Fibroblast of lung (primary cell): Measurements from ENCODE around the gene GABBR2. TPM values are rescaled to one million over a fixed set of nuclear protein-coding genes. Genes with fewer than 3 reads are reported as not detected.
"Not testable (repeated sequence)": the region's sequence is repeated elsewhere in the genome, so short reads cannot be mapped to it uniquely, and the experiment has no call there.

Experiments used
- DNase-seq, 2 donors: peaks; one replicate each; pipeline versions ENCODE4 v3.0.0 to v3.0.0-alpha.2; 2010; ENCODE audit warnings: low read depth in 2 of 2
- H2AFZ ChIP-seq: 2 replicates; pipeline ENCODE4 v1.5.1; 2012; ENCODE audit warnings: low read length, control low read depth, inconsistent platforms
- H3K27ac ChIP-seq: 2 replicates; pipeline ENCODE4 v1.5.1; 2011; ENCODE audit warnings: low read length, control low read depth; ENCODE audit not compliant: insufficient read depth
- H3K27me3 ChIP-seq: 2 replicates; pipeline ENCODE4 v1.5.1; 2011; ENCODE audit warnings: mild to moderate bottlenecking, low read length; ENCODE audit not compliant: control insufficient read depth, insufficient read depth
- H3K36me3 ChIP-seq: 2 replicates; pipeline ENCODE4 v1.5.1; 2011; ENCODE audit warnings: low read length; ENCODE audit not compliant: control insufficient read depth, insufficient read depth
- H3K4me1 ChIP-seq: 2 replicates; pipeline ENCODE4 v1.5.1; 2011; ENCODE audit warnings: low read length; ENCODE audit not compliant: control insufficient read depth, insufficient read depth; ENCODE audit errors: extremely low read depth
- H3K4me2 ChIP-seq: 2 replicates; pipeline ENCODE4 v1.5.1; 2011; ENCODE audit warnings: low read length, control low read depth; ENCODE audit not compliant: insufficient read depth; ENCODE audit errors: extremely low read depth
- H3K4me3 ChIP-seq, 4 experiments: fragments of 200-600 bp in 1 of 4; sonication (generic) in 1 of 4; replicated peaks in 1 of 4; 2 replicates each; pipeline ENCODE4 v1.5.1; 2011 to 2016; ENCODE audit warnings: low read length in 4 of 4, low read depth in 3 of 4, mild to moderate bottlenecking in 3 of 4, control low read depth in 2 of 4, inconsistent platforms in 1 of 4, mixed read lengths in 1 of 4; ENCODE audit not compliant: insufficient read depth in 1 of 4; ENCODE audit errors: control extremely low read depth in 1 of 4
- H3K79me2 ChIP-seq: 2 replicates; pipeline ENCODE4 v1.5.1; 2012; ENCODE audit warnings: mild to moderate bottlenecking, low read length, inconsistent platforms; ENCODE audit not compliant: control insufficient read depth, insufficient read depth
- H3K9ac ChIP-seq: 2 replicates; pipeline ENCODE4 v1.5.1; 2011; ENCODE audit warnings: mild to moderate bottlenecking, low read length, control low read depth; ENCODE audit not compliant: insufficient read depth
- H3K9me3 ChIP-seq: 2 replicates; pipeline ENCODE4 v1.5.1; 2012; ENCODE audit warnings: low read depth, low read length; ENCODE audit not compliant: control insufficient read depth, insufficient read depth
- H4K20me1 ChIP-seq: 2 replicates; pipeline ENCODE4 v1.5.1; 2011; ENCODE audit warnings: low read length; ENCODE audit not compliant: control insufficient read depth, insufficient read depth; ENCODE audit errors: extremely low read depth
- EZH2 ChIP-seq: IDR thresholded peaks from 2 replicates; pipeline ENCODE4 v1.5.1; 2012; ENCODE audit warnings: low read length, control low read depth, mild to moderate bottlenecking; ENCODE audit errors: missing control alignments
- polyA plus RNA-seq, 2 donors: library from polyadenylated mRNA; depleted of rRNA in 1 of 2; stranded (reverse) in 1 of 2; unstranded in 1 of 2; fragments of >200 nt; gene quantifications; 2 replicates each; pipeline ENCODE4 v1.2.1, GENCODE V29; 2011 to 2012; ENCODE audit warnings: missing spikeins in 1 of 2
- total RNA-seq: library from RNA; depleted of rRNA; stranded (reverse); fragments of >200 nt; gene quantifications from 2 replicates; pipeline ENCODE4 v1.2.1, GENCODE V29; 2014
- TF ChIP-seq, protein P1 (sequence below), 2 donors: IDR thresholded peaks in 1 of 2; conservative IDR thresholded peaks in 1 of 2; 1 replicate in 1 of 2; 2 replicates in 1 of 2; pipeline ENCODE4 v1.5.1; 2011 to 2012; ENCODE audit warnings: low read length in 2 of 2, control low read depth in 1 of 2, inconsistent platforms in 1 of 2, low read depth in 1 of 2, mild to moderate bottlenecking in 1 of 2

Gene GABBR2
- total and polyA plus RNA-seq, 2 donors (not counting 1 experiment from before 2014, with no cell fraction given), result 0.32 to 0.33 TPM

DNA sequence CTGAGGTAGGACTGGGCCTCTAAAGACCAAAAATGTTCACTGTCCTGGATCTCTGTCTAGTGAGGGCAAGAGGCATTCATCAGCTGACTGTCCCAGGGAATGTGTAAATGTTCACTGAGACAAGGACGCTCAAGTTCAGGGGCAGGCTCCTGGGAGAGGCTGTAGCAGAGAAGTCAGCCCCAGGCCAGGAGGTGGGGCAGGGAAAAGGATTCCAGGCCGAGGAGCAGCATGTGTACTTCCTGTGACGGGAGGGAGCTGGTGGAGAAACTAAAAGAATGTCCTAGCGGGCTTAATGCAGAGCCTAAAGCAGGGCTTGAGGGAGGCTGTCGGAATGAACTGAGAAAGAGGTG lies 205.8 kb downstream of the GABBR2 start:
- peaks cover 3% of the 10 kb centered on the region for H3K4me1 ChIP-seq
- peak; percentile 48 to 56 for DNase-seq
- no peaks in the 10 kb centered on the region for H3K27me3 ChIP-seq
- peak overlapping the region; percentile 53 for H3K27ac ChIP-seq
- H3K9ac ChIP-seq, result no peak overlapping the region
- no peaks in the 10 kb centered on the region for H3K79me2 ChIP-seq
- no peak overlapping the region for H3K4me3 ChIP-seq
- H3K4me2 ChIP-seq, result no peak overlapping the region
- H3K36me3 ChIP-seq, result no peaks in the 10 kb centered on the region
- no peak for TF ChIP-seq EZH2
- TF ChIP-seq, protein P1, sequence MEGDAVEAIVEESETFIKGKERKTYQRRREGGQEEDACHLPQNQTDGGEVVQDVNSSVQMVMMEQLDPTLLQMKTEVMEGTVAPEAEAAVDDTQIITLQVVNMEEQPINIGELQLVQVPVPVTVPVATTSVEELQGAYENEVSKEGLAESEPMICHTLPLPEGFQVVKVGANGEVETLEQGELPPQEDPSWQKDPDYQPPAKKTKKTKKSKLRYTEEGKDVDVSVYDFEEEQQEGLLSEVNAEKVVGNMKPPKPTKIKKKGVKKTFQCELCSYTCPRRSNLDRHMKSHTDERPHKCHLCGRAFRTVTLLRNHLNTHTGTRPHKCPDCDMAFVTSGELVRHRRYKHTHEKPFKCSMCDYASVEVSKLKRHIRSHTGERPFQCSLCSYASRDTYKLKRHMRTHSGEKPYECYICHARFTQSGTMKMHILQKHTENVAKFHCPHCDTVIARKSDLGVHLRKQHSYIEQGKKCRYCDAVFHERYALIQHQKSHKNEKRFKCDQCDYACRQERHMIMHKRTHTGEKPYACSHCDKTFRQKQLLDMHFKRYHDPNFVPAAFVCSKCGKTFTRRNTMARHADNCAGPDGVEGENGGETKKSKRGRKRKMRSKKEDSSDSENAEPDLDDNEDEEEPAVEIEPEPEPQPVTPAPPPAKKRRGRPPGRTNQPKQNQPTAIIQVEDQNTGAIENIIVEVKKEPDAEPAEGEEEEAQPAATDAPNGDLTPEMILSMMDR (conservative IDR thresholded peaks at IDR 0.05 in 1 of 2, IDR thresholded peaks at IDR 0.05 in 1 of 2; ENCODE audit: low read depth in 1 of 2, low read length in 2 of 2), result no peak
- no peaks in the 10 kb centered on the region for H4K20me1 ChIP-seq
- H2AFZ ChIP-seq, result peak overlapping the region; percentile 62
- H3K9me3 ChIP-seq, result no peaks in the 10 kb centered on the region

GRCh38 chr9:98502311-98502975 lies 206.3 kb downstream of the GABBR2 start:
- H3K27me3 ChIP-seq, result no peaks in the 10 kb centered on the region
- peak overlapping the region; percentile 62 for H2AFZ ChIP-seq
- no peak overlapping the region for H3K4me2 ChIP-seq
- H3K79me2 ChIP-seq, result no peaks in the 10 kb centered on the region
- H3K27ac ChIP-seq, result no peak overlapping the region
- H3K9ac ChIP-seq, result no peak overlapping the region
- H3K9me3 ChIP-seq, result no peaks in the 10 kb centered on the region
- peaks cover 3% of the 10 kb centered on the region for H3K4me1 ChIP-seq
- H4K20me1 ChIP-seq, result no peaks in the 10 kb centered on the region
- no peaks in the 10 kb centered on the region for H3K36me3 ChIP-seq
- TF ChIP-seq, protein P1 (conservative IDR thresholded peaks at IDR 0.05 in 1 of 2, IDR thresholded peaks at IDR 0.05 in 1 of 2; ENCODE audit: low read depth in 1 of 2, low read length in 2 of 2), result no peak
- no peak for TF ChIP-seq EZH2
- no peak overlapping the region for H3K4me3 ChIP-seq
- DNase-seq, result peak; percentile 36 to 76

GRCh38 chr9:98501819-98502218 lies 206.9 kb downstream of the GABBR2 start:
- H4K20me1 ChIP-seq, result no peaks in the 10 kb centered on the region
- no peaks in the 10 kb centered on the region for H3K9me3 ChIP-seq
- peaks cover 3% of the 10 kb centered on the region for H3K4me1 ChIP-seq
- no peak overlapping the region for H3K9ac ChIP-seq
- no peak for DNase-seq
- H3K27ac ChIP-seq, result no peak overlapping the region
- H3K79me2 ChIP-seq, result no peaks in the 10 kb centered on the region
- H3K4me3 ChIP-seq, result no peak overlapping the region
- no peak overlapping the region for H2AFZ ChIP-seq
- TF ChIP-seq, protein P1 (conservative IDR thresholded peaks at IDR 0.05 in 1 of 2, IDR thresholded peaks at IDR 0.05 in 1 of 2; ENCODE audit: low read depth in 1 of 2, low read length in 2 of 2), result no peak
- no peak for TF ChIP-seq EZH2
- H3K36me3 ChIP-seq, result no peaks in the 10 kb centered on the region
- no peaks in the 10 kb centered on the region for H3K27me3 ChIP-seq
- no peak overlapping the region for H3K4me2 ChIP-seq

GRCh38 chr9:98501259-98501658 lies 207.5 kb downstream of the GABBR2 start:
- not testable (repeated sequence) for H3K4me2 ChIP-seq, H3K4me1 ChIP-seq, H3K9me3 ChIP-seq, DNase-seq, H3K4me3 ChIP-seq, H3K27ac ChIP-seq, H3K36me3 ChIP-seq, H3K79me2 ChIP-seq, H3K27me3 ChIP-seq, H4K20me1 ChIP-seq, H3K9ac ChIP-seq, H2AFZ ChIP-seq
